Ascending aorta (tissue), 2 donors: ENCODE measurements around the gene C12orf60. TPM values are rescaled to one million over a fixed set of nuclear protein-coding genes. Genes with fewer than 3 reads are reported as not detected.

ENCODE experiments used
- DNase-seq, 2 donors: peaks; one replicate each; pipeline ENCODE4 v3.0.0-alpha.2; 2019; ENCODE audit warnings: low spot score in 2 of 2
- H3K27ac ChIP-seq, 2 donors: fragments of 200-600 bp; sonication (generic); one replicate each; pipeline ENCODE4 v1.5.1; 2016 to 2017; ENCODE audit warnings: mild to moderate bottlenecking in 1 of 2
- H3K27me3 ChIP-seq: fragments of 200-600 bp; sonication (generic); one replicate; pipeline ENCODE4 v1.5.1; 2017
- H3K36me3 ChIP-seq, 2 donors: fragments of 200-600 bp; sonication (generic); one replicate each; pipeline ENCODE4 v1.5.1; 2016
- H3K4me1 ChIP-seq, 2 donors: fragments of 200-600 bp; sonication (generic); one replicate each; pipeline ENCODE4 v1.5.1; 2016 to 2017; ENCODE audit warnings: mild to moderate bottlenecking in 1 of 2
- H3K4me3 ChIP-seq, 2 donors: fragments of 200-600 bp; sonication (generic); one replicate each; pipeline ENCODE4 v1.5.1; 2016 to 2017; ENCODE audit warnings: mild to moderate bottlenecking in 1 of 2
- H3K9me3 ChIP-seq, 2 donors: fragments of 200-600 bp; sonication (generic); one replicate each; pipeline ENCODE4 v1.5.1; 2016
- CTCF ChIP-seq, 3 experiments: fragments of 200-600 bp in 2 of 3; fragments of 450-650 bp in 1 of 3; sonication (generic) in 2 of 3; IDR thresholded peaks; one replicate each; pipeline ENCODE4 v1.5.1; 2016 to 2019; ENCODE audit warnings: antibody characterized with exemption in 3 of 3, mild to moderate bottlenecking in 1 of 3, moderate library complexity in 1 of 3
- intact Hi-C: fragments of 100-400 bp; cut with DNase I; formaldehyde crosslinking; loops from one replicate; pipeline ENCODE4 v1.15.1; 2023
- total RNA-seq: library from RNA; depleted of rRNA; stranded (reverse); fragments of >200 nt; gene quantifications from one replicate; pipeline ENCODE4 v1.1.0, GENCODE V29; 2016

Gene C12orf60
- total RNA-seq, 1 donor from 2014 or later = not detected

GRCh38 chr12:14814014-14814413 lies 10.5 kb downstream of the C12orf60 start, which contains the start of gene SMCO3:
SMCO3 (minus strand) TSS chr12:14814182; CDS start chr12:14806680, 7,502 bp downstream.
- H3K9me3 ChIP-seq = no peaks in the 10 kb centered on the region
- intact Hi-C loops = no loop called here
- H3K4me1 ChIP-seq = no peaks in the 10 kb centered on the region
- no peaks in the 10 kb centered on the region for H3K27me3 ChIP-seq
- no peak within 1 kb of the TSS for H3K4me3 ChIP-seq
- H3K27ac ChIP-seq = no peak within 1 kb of the TSS
- no peaks in the 10 kb centered on the region for H3K36me3 ChIP-seq
- DNase-seq = no peak
- no peak for TF ChIP-seq CTCF (IDR thresholded peaks at IDR 0.05)

DNA sequence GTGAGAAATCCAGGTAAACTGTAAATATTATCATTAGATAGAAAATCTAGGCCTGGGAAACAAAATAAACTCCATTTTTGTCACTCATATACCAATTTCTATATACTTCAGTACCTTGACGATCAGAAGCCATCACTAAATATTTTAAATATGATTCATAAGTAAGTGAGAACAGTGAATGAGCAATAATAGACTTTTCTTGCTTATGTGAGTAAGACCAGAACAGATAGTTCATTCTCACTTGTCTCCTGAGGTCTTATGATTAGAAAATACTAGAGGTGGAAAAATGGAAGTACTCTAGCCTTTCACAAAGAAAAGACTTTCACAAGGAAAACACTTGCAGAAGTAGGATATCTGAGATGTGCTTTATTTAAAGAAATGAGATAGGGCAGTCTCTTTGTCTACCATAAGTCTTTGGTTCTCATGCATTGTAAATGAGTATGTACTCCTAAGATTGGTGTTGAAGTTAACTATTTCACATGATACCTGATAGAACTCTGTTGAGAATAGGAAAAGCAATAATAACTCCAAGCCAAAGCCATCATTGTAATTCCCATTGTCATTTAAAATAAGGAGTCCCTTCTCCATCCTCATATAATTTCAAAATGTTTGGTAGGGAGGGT lies 20.7 kb downstream of the C12orf60 start:
- Histone ChIP-seq H3K27me3 (no peaks in the 10 kb centered on the region), H3K27ac (no peak overlapping the region), H3K36me3 (no peaks in the 10 kb centered on the region), H3K4me1 (no peaks in the 10 kb centered on the region), H3K4me3 (no peak overlapping the region), H3K9me3 (no peaks in the 10 kb centered on the region)
- intact Hi-C loops = no loop called here
- TF ChIP-seq CTCF (IDR thresholded peaks at IDR 0.05) = no peak
- no peak for DNase-seq

DNA sequence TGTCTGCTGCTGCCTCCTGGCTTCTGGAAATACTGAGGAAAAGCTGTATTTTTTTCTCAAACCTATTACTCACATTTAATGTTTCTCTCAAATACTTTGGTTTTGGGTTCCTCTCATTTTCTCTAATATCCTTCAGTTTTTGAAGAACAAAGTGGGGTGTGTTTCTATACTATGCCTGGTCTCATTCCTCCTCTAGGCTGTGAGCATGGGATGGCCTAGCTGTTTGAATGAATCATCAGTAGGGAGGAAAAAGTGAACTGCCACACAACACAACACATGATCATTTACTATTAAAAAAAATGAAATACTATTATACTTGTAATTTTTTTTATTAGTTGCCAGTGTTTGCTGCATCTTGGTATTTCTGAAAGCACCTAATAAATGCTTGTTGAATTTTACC lies 21.8 kb downstream of the C12orf60 start:
- no peaks in the 10 kb centered on the region for H3K4me1 ChIP-seq
- H3K27me3 ChIP-seq = no peaks in the 10 kb centered on the region
- H3K36me3 ChIP-seq = no peaks in the 10 kb centered on the region
- no peaks in the 10 kb centered on the region for H3K9me3 ChIP-seq
- DNase-seq = no peak
- intact Hi-C loops = no loop called here
- H3K27ac ChIP-seq = no peak overlapping the region
- H3K4me3 ChIP-seq = no peak overlapping the region
- TF ChIP-seq CTCF (IDR thresholded peaks at IDR 0.05) = no peak

DNA sequence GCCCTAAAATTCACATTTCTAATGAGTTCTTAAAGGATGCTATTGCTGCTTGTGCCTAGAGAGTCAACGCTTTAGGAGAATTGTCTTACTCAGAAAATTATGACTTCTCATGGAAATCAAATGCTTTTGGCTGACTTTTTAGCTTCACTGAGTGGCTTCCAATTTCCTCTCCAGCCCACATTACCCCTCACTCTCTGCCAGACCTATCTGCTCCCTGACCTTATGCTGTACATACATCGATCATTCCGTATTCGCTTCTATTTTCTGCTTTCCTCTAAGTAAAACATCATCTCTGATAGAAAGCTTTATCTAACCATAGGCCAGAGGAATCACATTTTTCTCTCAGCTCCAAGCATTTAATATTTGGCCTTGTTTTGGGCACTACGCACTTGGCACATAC lies 23.0 kb downstream of the C12orf60 start:
- Histone ChIP-seq H3K36me3 (no peaks in the 10 kb centered on the region), H3K27ac (peak overlapping the region; percentile 36 to 59), H3K9me3 (no peaks in the 10 kb centered on the region), H3K4me1 (no peaks in the 10 kb centered on the region), H3K4me3 (no peak overlapping the region), H3K27me3 (no peaks in the 10 kb centered on the region)
- TF ChIP-seq CTCF (IDR thresholded peaks at IDR 0.05) = no peak
- intact Hi-C loops = no loop called here
- no peak for DNase-seq

DNA sequence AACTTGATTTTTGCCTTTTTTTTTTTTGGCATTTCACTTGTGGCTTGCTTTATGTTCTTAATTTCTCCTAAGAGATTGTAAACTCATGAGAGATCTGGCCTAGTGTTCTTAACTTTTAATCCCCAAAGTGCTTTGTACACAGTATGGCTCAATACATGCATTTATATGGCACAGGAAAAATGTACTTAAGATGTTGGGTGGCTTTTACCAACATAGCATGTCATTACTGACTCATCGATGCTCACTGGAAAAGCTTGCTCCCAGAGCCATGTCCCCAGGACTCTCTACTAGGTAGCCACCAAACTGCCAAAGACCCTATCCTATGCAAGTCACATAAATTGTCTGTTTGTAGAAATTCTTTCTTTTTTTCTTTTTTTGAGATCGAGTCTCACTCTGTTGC lies 23.6 kb downstream of the C12orf60 start:
- no peak for DNase-seq
- H3K27me3 ChIP-seq = no peaks in the 10 kb centered on the region
- no peaks in the 10 kb centered on the region for H3K9me3 ChIP-seq
- no peaks in the 10 kb centered on the region for H3K4me1 ChIP-seq
- H3K4me3 ChIP-seq = no peak overlapping the region
- peak overlapping the region; percentile 36 to 59 for H3K27ac ChIP-seq
- TF ChIP-seq CTCF (IDR thresholded peaks at IDR 0.05) = no peak
- H3K36me3 ChIP-seq = no peaks in the 10 kb centered on the region
- intact Hi-C loops = no loop called here

DNA sequence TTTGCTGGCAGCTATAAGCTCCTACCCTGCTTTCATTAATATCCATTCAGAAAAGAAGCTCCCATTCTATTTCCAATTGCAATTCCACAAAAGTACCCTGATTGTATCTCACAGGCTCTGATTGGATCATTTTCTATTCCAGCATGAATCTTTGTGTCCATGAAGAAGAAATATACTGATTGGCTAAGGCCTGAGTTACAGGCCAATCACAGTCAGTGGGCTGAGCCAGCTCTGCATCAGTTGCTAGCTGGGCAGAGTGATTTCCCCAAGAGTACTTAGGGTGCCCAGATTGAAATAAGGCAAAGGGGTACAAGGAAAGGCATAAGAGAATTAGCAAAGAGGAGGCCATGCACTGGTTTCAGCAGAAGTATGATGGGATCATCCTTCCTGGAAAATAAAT lies 25.4 kb downstream of the C12orf60 start:
- Histone ChIP-seq H3K27me3 (no peaks in the 10 kb centered on the region), H3K36me3 (no peaks in the 10 kb centered on the region), H3K4me1 (no peaks in the 10 kb centered on the region), H3K4me3 (no peak overlapping the region), H3K27ac (no peak overlapping the region), H3K9me3 (no peaks in the 10 kb centered on the region)
- DNase-seq = no peak
- TF ChIP-seq CTCF (IDR thresholded peaks at IDR 0.05) = no peak
- intact Hi-C loops = no loop called here
